Superior temporal gyrus (tissue), 1 donor: ENCODE results near the gene PSPH.
A peak's percentile ranks its signal among the peaks of the same experiment; 100 is the strongest.
"Not testable (repeated sequence)": the region's sequence is repeated elsewhere in the genome, so short reads cannot be mapped to it uniquely, and the experiment has no call there.

Experiments used
- DNase-seq: peaks from one replicate; pipeline ENCODE4 v3.0.0-alpha.2; 2016; ENCODE audit errors: extremely low spot score

PSPH gene

DNA sequence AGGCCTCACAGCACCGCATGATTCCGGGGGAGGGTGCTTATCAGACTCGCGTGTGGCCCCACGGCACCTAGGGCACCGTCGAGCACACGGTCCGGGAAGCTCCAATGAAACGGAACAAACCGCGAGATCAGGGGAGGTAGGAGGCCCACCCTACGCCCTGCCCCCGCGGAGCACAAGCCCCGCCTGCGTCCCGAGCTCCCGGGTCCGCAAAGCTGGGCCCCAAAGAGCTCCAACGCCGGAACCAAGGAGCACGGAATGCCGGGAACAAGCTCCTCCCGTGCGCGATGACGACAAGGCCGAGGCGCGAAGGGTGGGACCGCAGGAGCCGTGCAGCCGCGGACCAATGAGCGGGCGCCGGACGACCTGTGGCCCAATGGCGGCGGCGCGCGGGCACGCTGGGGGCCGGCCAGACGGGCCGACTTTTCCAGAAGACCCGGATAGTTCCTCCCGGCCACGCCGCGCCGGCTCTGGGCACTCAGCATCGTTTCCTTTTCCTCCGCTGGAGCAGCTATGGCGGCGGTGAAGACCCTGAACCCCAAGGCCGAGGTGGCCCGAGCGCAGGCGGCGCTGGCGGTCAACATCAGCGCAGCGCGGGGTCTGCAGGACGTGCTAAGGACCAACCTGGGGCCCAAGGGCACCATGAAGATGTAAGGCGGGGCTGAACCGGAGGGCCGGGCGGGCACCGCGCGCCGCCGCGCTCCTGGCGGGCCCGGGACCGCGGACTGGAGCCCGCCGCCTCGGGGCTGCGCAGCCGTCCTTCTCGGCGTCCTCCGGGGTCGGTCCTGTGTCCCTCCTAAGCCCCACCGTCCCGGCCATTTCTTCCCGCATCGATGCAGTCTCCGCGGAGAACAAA lies at the start of gene PSPH, which contains the start of gene CCT6A:
Gene PSPH, minus strand, starts transcription at position 106 of the 853 bp plus-strand sequence. CDS start 30,232 bp downstream, outside the sequence.
Gene CCT6A, plus strand, starts transcription at position 427 of the 853 bp plus-strand sequence. Its CDS starts 84 bp downstream, at position 511.
- peak; percentile 99 for DNase-seq

DNA sequence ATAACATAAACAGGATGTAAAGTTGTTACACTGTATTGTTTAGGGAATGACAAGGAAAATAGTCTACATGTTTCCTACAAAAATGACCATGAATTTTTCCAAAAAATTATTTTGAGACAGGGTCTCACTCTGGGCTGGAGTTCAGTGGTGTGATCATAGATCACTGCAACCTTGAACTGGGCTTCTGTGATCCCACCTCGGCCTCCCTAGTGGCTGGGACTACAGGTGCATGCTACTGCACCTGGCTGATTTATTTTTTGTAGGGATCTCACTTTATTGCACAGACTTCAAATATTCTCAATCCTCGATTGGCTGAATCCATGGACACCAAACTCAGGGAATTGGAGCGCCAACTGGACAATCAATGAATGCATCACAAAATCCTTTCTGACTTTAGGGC lies 48.4 kb upstream of the PSPH start:
- DNase-seq: no peak

DNA sequence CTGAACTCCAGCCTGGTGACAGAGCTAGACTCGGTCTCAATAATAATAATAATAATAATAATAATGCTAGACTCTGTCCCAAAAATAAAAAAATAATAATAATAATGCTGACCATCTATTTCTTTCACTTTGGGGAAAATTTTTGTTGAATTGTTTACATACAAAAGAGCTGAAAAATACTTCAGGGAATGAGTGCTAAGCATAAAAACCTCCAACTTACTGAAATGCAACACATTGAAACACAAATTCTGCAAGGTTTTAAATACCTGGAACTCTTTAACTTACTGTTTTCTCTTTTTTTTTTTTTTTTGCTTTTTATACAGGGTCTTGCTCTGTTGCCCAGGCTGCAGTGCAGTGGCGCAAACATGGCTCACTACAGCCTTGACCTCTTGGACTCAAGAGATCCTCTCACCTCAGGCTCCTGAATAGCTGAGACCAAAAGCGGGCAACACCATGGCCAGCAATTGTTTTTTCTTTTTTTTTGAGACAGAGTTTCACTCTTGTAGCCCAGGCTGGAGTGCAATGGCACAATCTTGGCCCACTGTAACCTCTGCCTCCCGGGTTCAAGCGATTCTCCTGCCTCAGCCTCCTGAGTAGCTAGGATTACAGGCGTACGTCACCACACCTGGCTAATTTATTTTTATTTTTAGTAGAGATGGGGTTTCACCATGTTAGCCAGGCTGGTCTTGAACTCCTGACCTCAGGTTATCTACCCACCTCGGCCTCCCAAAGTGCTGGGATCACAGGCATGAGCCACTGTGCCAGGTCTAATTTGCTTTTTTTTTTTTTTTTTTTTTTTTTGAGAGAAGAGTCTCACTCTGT lies 47.2 kb upstream of the PSPH start:
- not testable (repeated sequence) for DNase-seq

DNA sequence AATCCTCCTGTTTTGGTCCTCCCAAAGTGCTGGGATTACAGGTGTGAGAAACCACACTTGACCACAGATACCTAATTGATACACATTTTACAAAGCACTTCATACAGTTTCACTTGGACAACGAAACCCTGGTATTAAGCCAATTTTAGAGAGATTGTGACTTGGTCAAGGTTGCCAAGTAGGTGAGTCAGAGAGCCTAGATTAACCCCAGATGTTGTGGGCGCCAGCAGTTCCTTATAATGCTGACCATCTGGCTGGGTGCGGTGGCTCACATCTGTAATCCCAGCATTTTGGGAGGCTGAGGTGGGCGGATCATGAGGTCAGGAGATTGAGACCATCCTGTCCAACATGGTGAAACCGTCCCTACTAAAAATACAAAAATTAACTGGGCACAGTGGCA lies 46.5 kb upstream of the PSPH start:
- no peak for DNase-seq

DNA sequence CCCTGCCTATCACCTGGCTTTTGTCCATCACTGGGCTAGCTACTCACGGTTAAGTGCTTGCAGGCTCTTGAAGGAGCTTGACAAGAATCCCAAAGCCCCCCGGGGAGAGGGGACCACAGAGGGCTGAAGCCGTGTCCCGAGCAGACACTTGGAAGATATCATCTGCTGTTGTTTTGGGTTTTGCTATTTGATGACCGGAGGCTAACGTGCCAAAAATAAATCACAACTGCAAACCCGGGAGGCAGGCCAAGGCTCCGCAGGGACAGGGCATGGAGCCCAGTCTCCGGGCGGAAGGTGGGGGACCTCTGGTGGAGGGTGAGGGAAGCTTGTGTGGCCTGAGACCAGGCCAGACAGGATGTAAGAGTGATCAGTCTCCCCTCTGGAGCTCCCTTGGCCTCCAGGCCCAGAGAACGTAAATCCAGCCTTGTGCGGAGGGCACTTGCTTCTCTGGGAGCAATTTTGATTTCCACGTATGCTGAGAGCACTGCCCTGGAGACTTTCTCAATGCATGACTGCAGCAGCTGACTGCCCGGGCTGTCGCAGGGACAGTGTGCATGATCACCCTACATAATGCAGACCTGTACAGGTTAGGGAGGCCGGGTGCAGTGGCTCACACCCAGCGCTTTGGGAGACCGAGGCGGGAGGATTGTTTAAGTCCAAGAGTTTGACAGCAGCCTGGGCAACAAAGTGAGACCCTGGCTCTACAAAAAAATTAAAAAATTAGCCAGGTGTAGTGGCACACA lies 41.7 kb upstream of the PSPH start, which contains the start of gene PHKG1:
Gene PHKG1, minus strand, starts transcription at position 164 of the 743 bp plus-strand sequence. CDS start 4,011 bp downstream, outside the sequence.
- DNase-seq: peak; percentile 84

DNA sequence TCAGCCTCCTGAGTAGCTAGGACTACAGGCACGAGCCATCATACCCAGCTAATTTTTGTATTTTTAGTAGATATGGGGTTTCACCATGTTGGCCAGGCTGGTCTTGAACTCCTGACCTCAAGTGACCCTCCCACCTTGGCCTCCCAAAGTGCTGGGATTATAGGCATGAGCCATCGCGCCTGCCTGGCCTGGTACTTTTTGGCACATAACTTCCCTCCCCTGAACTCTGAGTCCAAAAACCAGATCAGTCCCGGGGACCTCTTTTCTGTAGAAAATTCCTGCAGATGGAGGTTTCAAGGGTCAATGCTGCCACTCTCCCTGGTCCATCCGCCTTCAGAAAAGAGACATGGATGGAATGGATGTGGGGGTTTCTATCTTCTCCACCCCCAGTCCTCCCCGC lies 41.1 kb upstream of the PSPH start:
- not testable (repeated sequence) for DNase-seq

DNA sequence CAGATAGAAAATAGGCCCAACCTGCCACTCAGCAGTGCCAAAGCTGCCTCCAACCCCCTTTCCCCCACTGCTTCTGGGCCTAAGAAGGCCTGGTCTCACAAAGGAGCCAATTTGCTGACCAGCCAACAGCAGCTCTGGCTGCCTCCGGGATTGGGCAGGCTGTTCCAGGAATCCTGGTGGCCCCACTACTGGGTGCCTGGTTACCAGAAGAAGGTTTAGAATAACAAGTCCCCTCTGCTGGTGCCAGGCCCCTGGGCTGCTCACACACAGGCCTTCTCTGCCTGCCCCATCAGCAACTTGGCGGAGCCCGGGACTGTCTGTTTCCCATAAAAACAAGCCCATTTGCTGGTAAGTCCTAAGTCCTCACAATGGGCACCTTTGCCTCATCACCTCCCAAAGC lies 40.3 kb upstream of the PSPH start:
- DNase-seq: peak; percentile 27

DNA sequence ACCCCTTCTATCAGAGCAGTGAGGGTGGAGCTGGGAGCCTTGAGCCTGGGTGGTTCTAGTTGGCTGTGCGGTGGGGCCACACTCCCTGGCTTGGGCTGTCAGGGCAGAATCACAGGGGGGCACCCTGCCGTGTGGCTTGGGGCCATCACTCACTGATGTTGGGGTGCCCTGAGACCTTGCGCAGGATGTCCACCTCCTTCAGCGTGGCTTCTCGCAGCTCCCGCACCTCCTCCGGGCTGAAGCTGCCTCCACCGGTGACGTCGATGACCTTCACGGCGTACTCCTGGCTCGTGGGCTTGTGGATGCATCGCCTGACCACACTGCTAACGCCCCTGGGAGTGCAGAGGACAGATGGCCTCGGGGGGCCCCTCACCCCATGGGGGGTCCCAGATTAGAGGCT lies 36.2 kb upstream of the PSPH start:
- DNase-seq: no peak

DNA sequence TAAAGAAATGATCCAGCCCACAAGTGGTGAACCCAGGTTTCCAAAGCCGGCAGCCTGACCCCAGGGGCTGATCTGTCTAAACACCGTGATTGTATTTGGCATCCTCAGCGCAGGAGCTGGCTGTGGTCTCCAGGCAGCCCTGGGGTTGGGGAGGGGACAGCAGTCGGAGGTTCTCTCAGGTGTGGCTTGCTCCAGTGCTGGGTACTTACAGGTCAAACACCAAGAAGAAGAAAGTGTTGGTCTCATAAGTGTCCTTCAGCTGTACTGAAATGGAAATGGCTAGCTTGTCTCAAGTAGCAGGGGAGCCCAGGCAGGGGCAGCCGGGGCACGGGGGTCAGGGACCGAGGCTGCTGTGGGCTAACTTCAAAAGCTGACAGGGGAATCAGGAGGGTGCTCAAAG lies 35.5 kb upstream of the PSPH start:
- DNase-seq: no peak

DNA sequence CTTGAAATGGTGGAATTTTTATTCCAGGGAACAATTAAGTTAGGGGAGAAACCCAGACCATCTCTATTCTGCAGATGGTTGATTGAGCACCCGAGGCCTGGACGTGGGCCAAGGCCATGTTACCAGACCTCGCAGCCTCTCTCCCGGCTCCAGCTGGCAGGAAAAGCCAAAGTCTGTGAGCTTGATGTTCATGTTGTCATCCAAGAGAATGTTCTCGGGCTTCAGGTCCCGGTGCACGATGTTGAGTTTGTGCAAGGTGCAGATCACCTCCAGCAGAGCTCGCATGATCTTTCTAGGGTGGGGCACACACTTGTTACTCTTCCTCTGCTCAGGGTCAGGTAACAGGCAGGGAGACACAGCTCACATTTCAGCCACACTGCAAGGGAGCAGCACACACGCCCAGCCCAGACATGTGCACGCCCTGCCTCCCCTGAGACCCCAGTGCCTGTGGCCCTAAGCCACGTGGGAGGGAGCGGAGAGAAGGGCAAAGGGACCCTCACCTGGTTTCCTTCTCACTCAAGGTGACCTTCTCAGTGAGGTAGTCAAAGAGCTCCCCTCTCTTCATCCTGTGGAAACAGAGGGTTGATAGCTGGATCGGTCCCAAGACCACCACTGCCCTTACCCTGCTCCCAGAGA lies 32.0 kb upstream of the PSPH start:
- DNase-seq: peak; percentile 75

DNA sequence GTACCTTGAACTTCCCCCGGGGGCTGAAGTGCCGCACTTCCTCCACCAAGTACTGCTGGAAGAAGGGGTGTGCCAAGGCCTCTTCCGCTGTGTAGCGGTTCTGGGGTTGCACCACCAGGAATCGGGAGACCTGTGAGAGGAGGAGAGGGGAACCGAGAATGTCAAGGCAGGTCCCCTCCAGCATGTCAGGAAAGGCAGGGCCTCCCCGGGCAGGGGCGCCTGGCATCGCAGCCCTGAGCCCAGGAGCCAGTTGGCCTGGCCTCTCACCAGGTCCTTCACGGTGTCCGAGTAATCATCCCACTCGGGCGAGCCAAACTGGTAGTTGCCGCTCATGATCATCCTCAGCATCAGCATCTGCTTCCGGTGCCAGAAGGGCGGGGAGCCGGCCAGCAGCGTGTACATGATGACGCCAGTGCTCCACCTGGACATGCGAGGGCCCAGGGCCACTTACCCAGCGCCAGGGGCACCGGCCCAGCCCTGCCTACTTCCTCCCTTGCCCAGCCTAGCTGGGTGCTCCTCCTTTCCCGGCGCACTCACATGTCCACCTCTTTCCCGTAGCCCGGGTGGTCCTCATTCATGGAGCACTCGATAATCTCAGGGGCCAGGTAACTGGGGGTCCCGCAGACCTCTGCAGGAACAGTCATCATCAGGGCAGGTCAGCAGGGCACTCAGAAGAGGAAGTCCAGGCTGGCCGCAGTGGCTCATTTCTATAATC lies 30.5 kb upstream of the PSPH start:
- DNase-seq: no peak

DNA sequence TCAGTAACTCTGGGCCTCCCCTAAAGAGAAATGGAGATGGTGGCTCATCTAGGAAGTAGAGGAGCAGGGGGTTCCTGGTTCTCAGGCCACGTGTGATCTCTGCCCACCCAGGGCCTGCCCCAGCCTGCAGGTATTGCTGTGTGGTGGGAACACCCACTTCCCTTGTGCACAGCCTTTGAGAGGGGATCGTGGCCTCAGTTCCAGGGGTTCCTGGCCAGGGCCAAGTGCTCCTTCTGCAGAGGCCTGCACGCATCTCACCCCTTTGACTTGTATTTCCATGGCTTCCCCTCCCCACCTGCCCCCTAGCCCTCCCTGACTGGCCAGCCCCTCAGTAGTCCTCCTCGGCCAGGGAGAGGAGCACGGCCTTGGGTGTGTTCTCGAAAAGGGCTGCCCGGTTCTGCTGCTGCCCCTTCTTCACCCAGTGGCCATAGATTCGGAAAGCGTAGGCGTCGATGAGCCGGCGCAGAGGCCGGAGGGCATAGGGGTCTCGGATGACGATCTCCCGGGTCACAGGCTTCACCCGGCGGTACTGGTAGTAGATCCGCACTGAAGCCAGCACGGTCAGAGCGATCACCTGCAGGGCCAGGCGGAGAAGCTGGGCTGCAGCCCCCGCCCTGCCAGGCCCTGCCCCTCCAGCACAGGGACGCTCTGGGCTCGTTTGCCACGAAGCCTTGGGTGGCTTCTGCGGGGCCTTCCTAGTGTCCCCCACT lies 29.6 kb upstream of the PSPH start:
- not testable (repeated sequence) for DNase-seq

DNA sequence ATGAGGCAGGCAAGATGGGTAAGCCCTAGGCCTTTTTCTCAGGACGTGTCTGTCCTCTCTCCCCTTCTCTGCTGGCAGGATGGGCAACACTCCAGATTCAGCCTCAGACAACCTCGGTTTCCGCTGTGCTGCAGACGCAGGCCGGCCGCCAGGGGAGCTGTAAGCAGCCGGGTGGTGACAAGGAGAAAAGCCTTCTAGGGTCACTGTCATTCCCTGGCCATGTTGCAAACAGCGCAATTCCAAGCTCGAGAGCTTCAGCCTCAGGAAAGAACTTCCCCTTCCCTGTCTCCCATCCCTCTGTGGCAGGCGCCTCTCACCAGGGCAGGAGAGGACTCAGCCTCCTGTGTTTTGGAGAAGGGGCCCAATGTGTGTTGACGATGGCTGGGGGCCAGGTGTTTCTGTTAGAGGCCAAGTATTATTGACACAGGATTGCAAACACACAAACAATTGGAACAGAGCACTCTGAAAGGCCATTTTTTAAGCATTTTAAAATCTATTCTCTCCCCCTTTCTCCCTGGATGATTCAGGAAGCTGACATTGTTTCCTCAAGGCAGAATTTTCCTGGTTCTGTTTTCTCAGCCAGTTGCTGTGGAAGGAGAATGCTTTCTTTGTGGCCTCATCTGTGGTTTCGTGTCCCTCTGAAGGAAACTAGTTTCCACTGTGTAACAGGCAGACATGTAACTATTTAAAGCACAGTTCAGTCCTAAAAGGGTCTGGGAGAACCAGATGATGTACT lies 28.4 kb upstream of the PSPH start:
- peak; percentile 86 for DNase-seq

DNA sequence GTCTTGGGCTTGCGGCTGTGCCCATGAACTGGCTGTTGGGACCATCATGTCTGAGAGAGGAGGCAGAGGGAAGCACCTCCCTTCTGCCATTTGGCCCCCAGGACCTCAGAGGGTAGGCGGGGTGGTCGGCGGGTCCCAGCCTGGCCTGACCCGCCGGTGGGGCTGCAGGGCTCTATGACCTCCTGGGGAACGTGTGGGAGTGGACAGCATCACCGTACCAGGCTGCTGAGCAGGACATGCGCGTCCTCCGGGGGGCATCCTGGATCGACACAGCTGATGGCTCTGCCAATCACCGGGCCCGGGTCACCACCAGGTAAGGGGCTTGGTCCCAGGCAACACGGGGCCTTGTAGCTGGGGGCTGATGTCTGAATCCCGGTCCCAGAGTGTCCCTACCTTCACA lies 27.0 kb upstream of the PSPH start:
- DNase-seq: no peak

DNA sequence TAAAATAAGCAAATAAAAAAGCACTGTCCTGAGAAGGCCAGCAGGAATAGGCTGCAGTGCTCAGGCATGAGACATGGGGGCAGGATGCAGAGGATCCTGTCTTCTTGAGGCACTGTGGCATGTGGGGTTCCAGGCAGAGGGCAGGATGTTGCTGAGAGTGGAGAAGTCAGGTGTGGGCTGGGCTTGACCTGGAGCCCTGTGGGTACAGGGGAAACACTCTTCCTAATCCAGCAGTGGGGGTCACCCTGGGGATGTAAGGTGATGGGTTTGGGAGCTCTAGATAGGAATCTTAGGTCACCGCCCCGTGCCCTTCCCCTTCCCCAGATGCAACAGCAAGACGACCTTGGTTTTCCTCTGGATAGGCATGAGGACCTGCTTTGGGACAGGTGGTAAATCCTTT lies 26.4 kb upstream of the PSPH start:
- DNase-seq: no peak

DNA sequence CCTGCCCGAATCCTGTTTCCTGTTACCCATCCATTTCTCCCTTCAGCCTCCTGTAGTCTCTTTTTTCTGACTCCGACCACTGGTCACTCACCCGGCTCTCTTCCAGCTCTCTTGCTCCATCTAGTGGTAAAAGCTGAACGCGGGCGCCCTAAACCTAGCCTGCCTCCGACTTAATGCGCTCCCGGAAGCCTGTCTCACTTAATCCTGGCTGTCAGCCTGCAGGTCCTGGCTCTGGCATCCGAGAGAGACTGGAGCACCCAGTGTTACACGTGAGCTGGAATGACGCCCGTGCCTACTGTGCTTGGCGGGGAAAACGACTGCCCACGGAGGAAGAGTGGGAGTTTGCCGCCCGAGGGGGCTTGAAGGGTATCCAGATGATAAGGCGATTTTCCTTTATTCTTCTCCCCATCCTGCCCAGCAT lies 23.1 kb upstream of the PSPH start:
- DNase-seq: peak; percentile 90

DNA sequence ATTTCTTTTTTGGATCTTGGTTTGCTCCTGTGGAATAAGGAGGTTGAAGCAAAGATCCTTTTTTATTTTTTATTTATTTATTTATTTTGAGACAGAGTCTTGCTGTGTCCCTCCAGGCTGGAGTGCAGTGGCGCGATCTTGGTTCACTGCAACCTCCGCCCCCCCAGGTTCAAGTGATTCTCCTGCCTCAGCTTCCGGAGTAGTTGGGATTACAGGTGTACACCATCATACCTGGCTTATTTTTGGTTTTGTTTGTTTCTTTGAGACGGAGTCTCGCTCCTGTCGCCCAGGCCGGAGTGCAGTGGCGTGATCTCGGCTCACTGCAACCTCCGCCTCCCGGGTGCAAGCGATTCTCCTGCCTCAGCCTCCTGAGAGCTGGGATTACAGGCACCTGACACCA lies 15.1 kb upstream of the PSPH start:
- DNase-seq: not testable (repeated sequence)

DNA sequence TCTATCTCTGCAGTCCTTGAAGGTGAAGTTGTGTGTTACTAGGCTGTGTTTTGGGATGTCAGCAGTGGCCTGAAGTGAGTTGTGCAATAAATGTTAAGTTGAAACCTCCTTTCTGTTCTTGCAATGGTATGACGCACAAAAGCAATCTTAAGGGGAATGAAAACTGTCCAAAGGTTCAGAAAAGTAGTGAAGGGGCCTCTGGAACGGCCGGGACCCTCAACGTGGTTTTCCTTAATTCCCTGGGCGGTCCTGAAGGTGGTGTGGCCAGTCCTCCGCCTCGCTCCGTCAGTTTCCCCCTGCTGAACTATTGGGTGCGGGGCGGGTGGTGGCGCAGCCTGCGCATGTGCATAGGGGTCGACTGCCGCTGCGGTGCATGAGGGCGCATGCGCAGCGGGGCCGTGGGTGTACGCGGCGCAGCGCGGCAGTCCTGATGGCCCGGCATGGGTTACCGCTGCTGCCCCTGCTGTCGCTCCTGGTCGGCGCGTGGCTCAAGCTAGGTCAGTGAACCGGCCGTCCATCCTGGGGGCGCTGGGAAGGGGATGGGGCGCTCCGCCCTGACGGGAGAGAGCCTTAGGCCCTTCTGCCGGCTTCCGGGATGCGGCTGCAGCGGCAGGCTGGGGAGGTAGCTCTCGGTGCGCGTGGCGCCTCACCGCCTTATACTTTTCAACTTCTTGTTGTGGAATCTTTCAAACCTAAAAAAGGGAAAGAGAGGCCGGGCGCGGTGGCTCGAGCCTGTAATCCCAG lies 12.8 kb upstream of the PSPH start, which contains the start of gene SUMF2:
Gene SUMF2, plus strand, starts transcription at position 405 of the 744 bp plus-strand sequence. Its CDS starts 26 bp downstream, at position 431.
- DNase-seq: peak; percentile 95
